ENCODE measurements around the gene ORC1.

ORC1 gene

GRCh38 chr1:52337439-52337838 lies 66.8 kb downstream of the ORC1 start:
- H3K4me3 ChIP-seq (ENCODE audit: low read length): no peak overlapping the region
- H3K9ac ChIP-seq (ENCODE audit: low read depth, low read length): no peak overlapping the region
- no peak overlapping the region for H3K27ac ChIP-seq (ENCODE audit: low read length)
- H3K36me3 ChIP-seq (ENCODE audit: insufficient read depth, low read depth, low read length): peaks cover 7% of the 10 kb centered on the region; the same call in 1 of the 2 replicates
- H3K9me3 ChIP-seq (ENCODE audit: insufficient read depth, low read depth, low read length): no peaks in the 10 kb centered on the region
- H3K4me1 ChIP-seq (ENCODE audit: insufficient read depth, low read length): no peaks in the 10 kb centered on the region
- no peaks in the 10 kb centered on the region for H3K27me3 ChIP-seq (ENCODE audit: insufficient read depth, low read length)

GRCh38 chr1:52334906-52335528 lies 69.2 kb downstream of the ORC1 start:
- Histone ChIP-seq H3K27ac (ENCODE audit: low read length) (no peak overlapping the region), H3K4me3 (ENCODE audit: low read length) (no peak overlapping the region), H3K9ac (ENCODE audit: low read depth, low read length) (no peak overlapping the region), H3K36me3 (ENCODE audit: insufficient read depth, low read depth, low read length) (peaks cover 4% of the 10 kb centered on the region; the same call in 1 of the 2 replicates), H3K9me3 (ENCODE audit: insufficient read depth, low read depth, low read length) (no peaks in the 10 kb centered on the region), H3K27me3 (ENCODE audit: insufficient read depth, low read length) (no peaks in the 10 kb centered on the region), H3K4me1 (ENCODE audit: insufficient read depth, low read length) (no peaks in the 10 kb centered on the region)

GRCh38 chr1:52332411-52332810 lies 71.8 kb downstream of the ORC1 start:
- H3K9me3 ChIP-seq (ENCODE audit: insufficient read depth, low read depth, low read length): no peaks in the 10 kb centered on the region
- no peak overlapping the region for H3K4me3 ChIP-seq (ENCODE audit: low read length)
- H3K27ac ChIP-seq (ENCODE audit: low read length): no peak overlapping the region
- H3K27me3 ChIP-seq (ENCODE audit: insufficient read depth, low read length): no peaks in the 10 kb centered on the region
- H3K4me1 ChIP-seq (ENCODE audit: insufficient read depth, low read length): no peaks in the 10 kb centered on the region
- no peak overlapping the region for H3K9ac ChIP-seq (ENCODE audit: low read depth, low read length)
- H3K36me3 ChIP-seq (ENCODE audit: insufficient read depth, low read depth, low read length): peaks cover 4% of the 10 kb centered on the region; the same call in 1 of the 2 replicates

- Histone ChIP-seq H3K27ac (ENCODE audit: low read length) (no peak overlapping the region), H3K4me1 (ENCODE audit: insufficient read depth, low read length) (peaks cover 6% of the 10 kb centered on the region), H3K9ac (ENCODE audit: low read depth, low read length) (no peak overlapping the region), H3K36me3 (ENCODE audit: insufficient read depth, low read depth, low read length) (no peaks in the 10 kb centered on the region), H3K9me3 (ENCODE audit: insufficient read depth, low read depth, low read length) (no peaks in the 10 kb centered on the region), H3K27me3 (ENCODE audit: insufficient read depth, low read length) (no peaks in the 10 kb centered on the region), H3K4me3 (ENCODE audit: low read length) (no peak overlapping the region)
These were observed 75.6 kb downstream of the ORC1 start for GRCh38 chr1:52328615-52329014.

- peaks cover 6% of the 10 kb centered on the region for H3K4me1 ChIP-seq (ENCODE audit: insufficient read depth, low read length)
- H3K9me3 ChIP-seq (ENCODE audit: insufficient read depth, low read depth, low read length): no peaks in the 10 kb centered on the region
- H3K36me3 ChIP-seq (ENCODE audit: insufficient read depth, low read depth, low read length): no peaks in the 10 kb centered on the region
- H3K9ac ChIP-seq (ENCODE audit: low read depth, low read length): no peak overlapping the region
- H3K4me3 ChIP-seq (ENCODE audit: low read length): no peak overlapping the region
- H3K27me3 ChIP-seq (ENCODE audit: insufficient read depth, low read length): no peaks in the 10 kb centered on the region
- no peak overlapping the region for H3K27ac ChIP-seq (ENCODE audit: low read length)
These were observed 78.4 kb downstream of the ORC1 start for GRCh38 chr1:52325786-52326185.

GRCh38 chr1:52323731-52324130 lies 80.5 kb downstream of the ORC1 start:
- Histone ChIP-seq H3K27ac (ENCODE audit: low read length) (no peak overlapping the region), H3K9ac (ENCODE audit: low read depth, low read length) (no peak overlapping the region), H3K27me3 (ENCODE audit: insufficient read depth, low read length) (no peaks in the 10 kb centered on the region), H3K36me3 (ENCODE audit: insufficient read depth, low read depth, low read length) (no peaks in the 10 kb centered on the region), H3K4me1 (ENCODE audit: insufficient read depth, low read length) (peaks cover 6% of the 10 kb centered on the region), H3K9me3 (ENCODE audit: insufficient read depth, low read depth, low read length) (no peaks in the 10 kb centered on the region), H3K4me3 (ENCODE audit: low read length) (no peak overlapping the region)
